ENCODE measurements around the gene LTO1. TPM values are rescaled to one million over a fixed set of nuclear protein-coding genes. Genes with fewer than 3 reads are reported as not detected.

The LTO1 gene
- polyA plus RNA-seq, 1 of the 3 experiments (the other 2 are of a cell fraction) = 30.8 TPM

DNA sequence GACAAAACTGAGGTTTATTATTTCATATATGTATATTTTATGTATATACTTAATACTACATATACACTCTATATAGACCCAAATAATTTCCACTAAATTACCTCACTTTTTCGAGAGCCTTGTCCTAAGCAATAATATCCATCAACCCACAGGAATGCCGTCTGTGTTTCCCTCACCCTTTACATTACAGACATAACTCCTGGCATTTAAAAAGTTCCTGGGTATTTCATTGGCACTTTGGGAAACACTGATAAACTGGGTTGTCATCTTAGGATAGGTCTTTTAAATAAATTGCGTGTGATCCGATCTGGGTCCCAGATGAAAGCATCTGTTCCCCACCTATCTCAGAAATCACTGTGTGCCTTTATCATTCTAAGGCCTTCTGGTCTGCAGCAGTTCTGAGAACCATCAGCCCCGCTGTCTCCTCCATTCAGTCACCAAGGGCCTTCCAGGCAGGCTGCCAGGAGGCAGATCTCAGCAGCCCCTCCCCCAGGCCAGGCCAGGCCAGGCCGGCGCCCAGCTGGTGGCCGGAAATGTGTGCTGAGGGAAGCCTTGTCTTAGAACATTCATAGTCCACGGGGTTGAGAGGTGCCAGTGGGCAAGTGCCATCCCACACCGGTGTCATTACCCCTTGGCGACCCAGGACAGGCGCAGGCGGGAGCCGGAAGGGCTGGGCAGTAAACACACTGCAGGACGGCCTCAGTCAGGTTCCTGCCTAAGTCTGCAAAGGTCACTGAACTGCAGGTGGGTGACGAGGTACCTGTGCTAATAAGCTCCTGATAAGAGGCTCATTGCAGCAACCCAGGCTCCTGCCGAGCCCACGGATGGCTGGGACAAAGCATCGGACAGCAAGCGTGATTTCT lies 25.4 kb upstream of the LTO1 start:
- no peaks in the 10 kb centered on the region for H3K9me3 ChIP-seq
- POLR2A ChIA-PET = no interaction called here
- H3K4me1 ChIP-seq (ENCODE audit: control insufficient read depth in 1 of 2, insufficient read depth in 2 of 2, low read depth in 1 of 2, low read length in 1 of 2) = peaks cover 0 to 22% of the 10 kb centered on the region in 2 experiments; a peak in 1 of 4 replicates
- H3K4me3 ChIP-seq (ENCODE audit: low read depth in 2 of 2, low read length in 1 of 2) = no peak overlapping the region
- H3F3A ChIP-seq (replicated peaks; ENCODE audit: insufficient read depth) = peaks cover 3% of the 10 kb centered on the region
- H3K27me3 ChIP-seq (ENCODE audit: insufficient read depth) = peaks cover 30% of the 10 kb centered on the region
- H4K20me1 ChIP-seq (ENCODE audit: insufficient read depth) = no peaks in the 10 kb centered on the region
- 38% methylated on average over 18 of the region's 20 CpGs for WGBS (ENCODE audit: low lambda C conversion rate)
- peak overlapping the region; percentile 24 to 71 for H3K27ac ChIP-seq (ENCODE audit: low read depth in 2 of 2, low read length in 1 of 2)
- peak overlapping the region; percentile 46 for H3K4me2 ChIP-seq
- H3K36me3 ChIP-seq (replicated peaks in 1 of 2; ENCODE audit: control insufficient read depth in 1 of 2, insufficient read depth in 2 of 2, low read length in 1 of 2) = no peaks in the 10 kb centered on the region
- H3K9ac ChIP-seq = no peak overlapping the region
- H3K9me2 ChIP-seq = no peaks in the 10 kb centered on the region
- no peaks in the 10 kb centered on the region for H3K79me2 ChIP-seq (ENCODE audit: insufficient read depth)
- CTCF ChIA-PET = interaction anchor here (1.3 to 3.2 kb wide), 7 partner anchors 15 to 218 kb away, joined by 4 to 16 read pairs (median 5); no protein-coding TSS in a partner anchor
- TF ChIP-seq SIN3A (IDR thresholded peaks at IDR 0.05; ENCODE audit: borderline replicate concordance, low read depth, low read length) = no peak
- TF ChIP-seq FOXM1 (IDR thresholded peaks at IDR 0.05; ENCODE audit: low read depth) = no peak
- TF ChIP-seq, protein P1, sequence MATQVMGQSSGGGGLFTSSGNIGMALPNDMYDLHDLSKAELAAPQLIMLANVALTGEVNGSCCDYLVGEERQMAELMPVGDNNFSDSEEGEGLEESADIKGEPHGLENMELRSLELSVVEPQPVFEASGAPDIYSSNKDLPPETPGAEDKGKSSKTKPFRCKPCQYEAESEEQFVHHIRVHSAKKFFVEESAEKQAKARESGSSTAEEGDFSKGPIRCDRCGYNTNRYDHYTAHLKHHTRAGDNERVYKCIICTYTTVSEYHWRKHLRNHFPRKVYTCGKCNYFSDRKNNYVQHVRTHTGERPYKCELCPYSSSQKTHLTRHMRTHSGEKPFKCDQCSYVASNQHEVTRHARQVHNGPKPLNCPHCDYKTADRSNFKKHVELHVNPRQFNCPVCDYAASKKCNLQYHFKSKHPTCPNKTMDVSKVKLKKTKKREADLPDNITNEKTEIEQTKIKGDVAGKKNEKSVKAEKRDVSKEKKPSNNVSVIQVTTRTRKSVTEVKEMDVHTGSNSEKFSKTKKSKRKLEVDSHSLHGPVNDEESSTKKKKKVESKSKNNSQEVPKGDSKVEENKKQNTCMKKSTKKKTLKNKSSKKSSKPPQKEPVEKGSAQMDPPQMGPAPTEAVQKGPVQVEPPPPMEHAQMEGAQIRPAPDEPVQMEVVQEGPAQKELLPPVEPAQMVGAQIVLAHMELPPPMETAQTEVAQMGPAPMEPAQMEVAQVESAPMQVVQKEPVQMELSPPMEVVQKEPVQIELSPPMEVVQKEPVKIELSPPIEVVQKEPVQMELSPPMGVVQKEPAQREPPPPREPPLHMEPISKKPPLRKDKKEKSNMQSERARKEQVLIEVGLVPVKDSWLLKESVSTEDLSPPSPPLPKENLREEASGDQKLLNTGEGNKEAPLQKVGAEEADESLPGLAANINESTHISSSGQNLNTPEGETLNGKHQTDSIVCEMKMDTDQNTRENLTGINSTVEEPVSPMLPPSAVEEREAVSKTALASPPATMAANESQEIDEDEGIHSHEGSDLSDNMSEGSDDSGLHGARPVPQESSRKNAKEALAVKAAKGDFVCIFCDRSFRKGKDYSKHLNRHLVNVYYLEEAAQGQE (IDR thresholded peaks at IDR 0.05; ENCODE audit: low read depth, low read length) = no peak
- TF ChIP-seq GATA2 (CRISPR knock-in tag; IDR thresholded peaks at IDR 0.05) = peak; percentile 69
- TF ChIP-seq MXI1 (IDR thresholded peaks at IDR 0.05; ENCODE audit: low read depth, low read length) = 0 out of 2 replicates have a peak, but pooled peaks have one; percentile 25
- TF ChIP-seq, protein P2, sequence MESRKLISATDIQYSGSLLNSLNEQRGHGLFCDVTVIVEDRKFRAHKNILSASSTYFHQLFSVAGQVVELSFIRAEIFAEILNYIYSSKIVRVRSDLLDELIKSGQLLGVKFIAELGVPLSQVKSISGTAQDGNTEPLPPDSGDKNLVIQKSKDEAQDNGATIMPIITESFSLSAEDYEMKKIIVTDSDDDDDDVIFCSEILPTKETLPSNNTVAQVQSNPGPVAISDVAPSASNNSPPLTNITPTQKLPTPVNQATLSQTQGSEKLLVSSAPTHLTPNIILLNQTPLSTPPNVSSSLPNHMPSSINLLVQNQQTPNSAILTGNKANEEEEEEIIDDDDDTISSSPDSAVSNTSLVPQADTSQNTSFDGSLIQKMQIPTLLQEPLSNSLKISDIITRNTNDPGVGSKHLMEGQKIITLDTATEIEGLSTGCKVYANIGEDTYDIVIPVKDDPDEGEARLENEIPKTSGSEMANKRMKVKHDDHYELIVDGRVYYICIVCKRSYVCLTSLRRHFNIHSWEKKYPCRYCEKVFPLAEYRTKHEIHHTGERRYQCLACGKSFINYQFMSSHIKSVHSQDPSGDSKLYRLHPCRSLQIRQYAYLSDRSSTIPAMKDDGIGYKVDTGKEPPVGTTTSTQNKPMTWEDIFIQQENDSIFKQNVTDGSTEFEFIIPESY (IDR thresholded peaks at IDR 0.05; ENCODE audit: borderline replicate concordance, low read depth) = no peak
- no peak for TF ChIP-seq TAF1 (IDR thresholded peaks at IDR 0.05; ENCODE audit: borderline replicate concordance, low read depth, low read length)
- TF ChIP-seq, protein P3, sequence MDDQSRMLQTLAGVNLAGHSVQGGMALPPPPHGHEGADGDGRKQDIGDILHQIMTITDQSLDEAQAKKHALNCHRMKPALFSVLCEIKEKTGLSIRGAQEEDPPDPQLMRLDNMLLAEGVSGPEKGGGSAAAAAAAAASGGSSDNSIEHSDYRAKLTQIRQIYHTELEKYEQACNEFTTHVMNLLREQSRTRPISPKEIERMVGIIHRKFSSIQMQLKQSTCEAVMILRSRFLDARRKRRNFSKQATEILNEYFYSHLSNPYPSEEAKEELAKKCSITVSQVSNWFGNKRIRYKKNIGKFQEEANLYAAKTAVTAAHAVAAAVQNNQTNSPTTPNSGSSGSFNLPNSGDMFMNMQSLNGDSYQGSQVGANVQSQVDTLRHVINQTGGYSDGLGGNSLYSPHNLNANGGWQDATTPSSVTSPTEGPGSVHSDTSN (IDR thresholded peaks at IDR 0.05) = peak; percentile 73
- no peak for TF ChIP-seq MEF2A (IDR thresholded peaks at IDR 0.05; ENCODE audit: borderline replicate concordance, low read depth)
- TF ChIP-seq NFIC (IDR thresholded peaks at IDR 0.05; ENCODE audit: borderline replicate concordance) = peak; percentile 79
- peak; percentile 65 for TF ChIP-seq TCF12 (IDR thresholded peaks at IDR 0.05)
- no peak for TF ChIP-seq JUND (IDR thresholded peaks at IDR 0.05)
- TF ChIP-seq FOSL2 (IDR thresholded peaks at IDR 0.05; ENCODE audit: borderline replicate concordance, low read depth) = no peak
- peak; percentile 67; the same call in 1 of the 2 replicates for TF ChIP-seq RCOR1 (IDR thresholded peaks at IDR 0.05; ENCODE audit: low read length)
- peak in 1 of 2 experiments; percentile 62; a peak in 2 of 4 replicates for TF ChIP-seq EP300 (IDR thresholded peaks at IDR 0.05; ENCODE audit: borderline replicate concordance in 1 of 2, low read depth in 1 of 2, low read length in 1 of 2)
- peak; percentile 79 for TF ChIP-seq FOXJ3 (CRISPR knock-in tag; IDR thresholded peaks at IDR 0.05)
- TF ChIP-seq CHD2 (IDR thresholded peaks at IDR 0.05; ENCODE audit: low read length, partially characterized antibody) = peak; percentile 93
- no peak overlapping the region for H2AFZ ChIP-seq (ENCODE audit: low read depth)
- peak; percentile 91 for DNase-seq
